Colon (tissue), 2 donors: Measurements from ENCODE around the gene CCDC80.
"Not testable (repeated sequence)": the region's sequence is repeated elsewhere in the genome, so short reads cannot be mapped to it uniquely, and the experiment has no call there.

Experiments used
- FAIRE-seq: peaks from 2 replicates; lab custom pipeline; 2012; peaks lifted over from hg19 to GRCh38; lab: Jason Lieb, UNC
- donor health status: control.
- donor health status: control.

The CCDC80 gene

GRCh38 chr3:112640930-112641801 lies at the start of gene CCDC80:
Gene CCDC80, minus strand, starts transcription at chr3:112641143. Its CDS starts 1,238 bp downstream, at chr3:112639905.
- no peak for FAIRE-seq

GRCh38 chr3:112689989-112690388 lies 49.0 kb upstream of the CCDC80 start:
- FAIRE-seq, result no peak

- no peak for FAIRE-seq
These were observed 48.4 kb upstream of the CCDC80 start for GRCh38 chr3:112689385-112689784.

GRCh38 chr3:112688819-112689218 lies 47.9 kb upstream of the CCDC80 start:
- FAIRE-seq, result no peak

- no peak for FAIRE-seq
These were observed 47.3 kb upstream of the CCDC80 start for GRCh38 chr3:112688085-112688769.

GRCh38 chr3:112687616-112688015 lies 46.7 kb upstream of the CCDC80 start:
- FAIRE-seq, result no peak

GRCh38 chr3:112687211-112687610 lies 46.3 kb upstream of the CCDC80 start:
- no peak for FAIRE-seq

- no peak for FAIRE-seq
These were observed 45.2 kb upstream of the CCDC80 start for GRCh38 chr3:112685956-112686799.

- FAIRE-seq, result no peak
These were observed 44.5 kb upstream of the CCDC80 start for GRCh38 chr3:112685420-112685819.

GRCh38 chr3:112682361-112682760 lies 41.4 kb upstream of the CCDC80 start:
- no peak for FAIRE-seq

GRCh38 chr3:112681822-112682325 lies 40.9 kb upstream of the CCDC80 start:
- no peak for FAIRE-seq

- no peak for FAIRE-seq
These were observed 35.8 kb upstream of the CCDC80 start for GRCh38 chr3:112676659-112677234.

- no peak for FAIRE-seq
These were observed 35.1 kb upstream of the CCDC80 start for GRCh38 chr3:112675943-112676535.

GRCh38 chr3:112675349-112675748 lies 34.4 kb upstream of the CCDC80 start:
- FAIRE-seq, result no peak

GRCh38 chr3:112672716-112673541 lies 32.0 kb upstream of the CCDC80 start:
- no peak for FAIRE-seq

GRCh38 chr3:112671930-112672715 lies 31.2 kb upstream of the CCDC80 start:
- no peak for FAIRE-seq

GRCh38 chr3:112670824-112671223 lies 29.9 kb upstream of the CCDC80 start:
- FAIRE-seq, result no peak

- no peak for FAIRE-seq
These were observed 26.7 kb upstream of the CCDC80 start for GRCh38 chr3:112667599-112667998.

GRCh38 chr3:112665009-112665408 lies 24.1 kb upstream of the CCDC80 start:
- FAIRE-seq, result not testable (repeated sequence)

GRCh38 chr3:112656043-112656442 lies 15.1 kb upstream of the CCDC80 start:
- FAIRE-seq, result no peak
